Left lung (tissue), 10 donors: ENCODE measurements around the gene GLA. TPM values are rescaled to one million over a fixed set of nuclear protein-coding genes. Genes with fewer than 3 reads are reported as not detected.

ENCODE experiments used
- ATAC-seq: fragments of 200-7000 bp; cut with Tn5 transposase; one replicate; pipeline ENCODE4 v1.9.1; 2020; ENCODE audit warnings: moderate library complexity
- DNase-seq, 4 donors: peaks; one replicate each; pipeline ENCODE4 v3.0.0-alpha.2; 2013 to 2020
- H3K27ac ChIP-seq, 2 donors: fragments of 200-600 bp; sonication (generic) in 1 of 2; one replicate each; pipeline versions ENCODE4 v1.5.0 to v1.8.0; 2020 to 2021
- H3K27me3 ChIP-seq, 2 donors: fragments of 200-600 bp; sonication (generic) in 1 of 2; one replicate each; pipeline versions ENCODE4 v1.5.0 to v1.8.0; 2020 to 2021
- H3K36me3 ChIP-seq, 2 donors: fragments of 200-600 bp; sonication (generic) in 1 of 2; one replicate each; pipeline versions ENCODE4 v1.5.0 to v1.8.0; 2020 to 2021
- H3K4me1 ChIP-seq, 2 donors: fragments of 200-600 bp; one replicate each; pipeline ENCODE4 v1.8.0; 2021
- H3K4me3 ChIP-seq, 2 donors: fragments of 200-600 bp; sonication (generic) in 1 of 2; one replicate each; pipeline versions ENCODE4 v1.5.0 to v1.8.0; 2020 to 2021; ENCODE audit warnings: mild to moderate bottlenecking in 1 of 2
- H3K9me3 ChIP-seq, 2 donors: fragments of 200-600 bp; sonication (generic) in 1 of 2; one replicate each; pipeline versions ENCODE4 v1.5.0 to v1.8.0; 2020 to 2021
- CTCF ChIP-seq, 2 donors: fragments of 200-600 bp; sonication (generic) in 1 of 2; IDR thresholded peaks; one replicate each; pipeline versions ENCODE4 v1.5.0 to v1.8.0; 2021; ENCODE audit warnings: antibody characterized with exemption in 2 of 2
- intact Hi-C, 2 donors: fragments of 100-400 bp; cut with DNase I; formaldehyde crosslinking; loops; one replicate each; pipeline versions ENCODE4 v1.11.2 to v1.14.2; 2022
- polyA plus RNA-seq, 6 donors: library from polyadenylated mRNA; unstranded; fragments of 120-200 nt; gene quantifications; one replicate each; pipeline ENCODE4 v1.2.1, GENCODE V29; 2013; ENCODE audit not compliant: insufficient read length in 6 of 6
- total RNA-seq, 2 donors: library from RNA; stranded (reverse); fragmentation: NEBNext Ultra II Directional; extraction: Animal tissue kit (Norgen Biotek cat#: 25700); gene quantifications; one replicate each; pipeline ENCODE4 v1.2.1, GENCODE V29; 2021
- donor health status: DM: no; HTN: yes; CAD: no.
- donor health status: DM: no; HTN: no; CAD: no.

Gene GLA
- total and polyA plus RNA-seq, 8 donors, result 26.2 to 57.7 (median 28.7) TPM

DNA sequence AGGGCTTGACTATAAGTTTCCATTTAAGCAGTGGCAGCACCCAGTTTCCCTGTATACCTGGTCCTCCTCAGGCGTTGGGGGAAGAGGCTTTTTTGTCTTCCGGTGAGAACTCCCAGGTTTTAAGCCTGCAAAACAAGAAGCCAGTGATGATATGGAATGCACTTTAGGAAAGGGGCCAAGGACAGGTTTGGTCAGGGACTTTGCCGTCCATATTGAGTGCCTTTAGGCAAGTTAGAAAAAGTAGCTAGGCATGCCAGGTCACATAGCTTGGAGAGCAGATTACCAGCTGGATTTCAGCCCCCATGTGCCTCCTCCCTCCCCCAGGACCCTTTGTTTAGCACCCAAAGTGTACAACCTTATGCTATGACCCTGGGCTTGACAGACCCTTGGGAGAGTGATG, 45.6 kb downstream of the GLA start:
- no peak for ATAC-seq
- intact Hi-C loops, result no loop called here
- no peak for TF ChIP-seq CTCF (IDR thresholded peaks at IDR 0.05)

GRCh38 chrX:101360390-101360789, 47.3 kb downstream of the GLA start:
- DNase-seq (no peak), ATAC-seq (no peak)
- Histone ChIP-seq H3K9me3 (no peaks in the 10 kb centered on the region), H3K4me1 (no peaks in the 10 kb centered on the region), H3K4me3 (no peak overlapping the region), H3K27ac (no peak overlapping the region), H3K27me3 (no peaks in the 10 kb centered on the region), H3K36me3 (peaks cover 0 to 18% of the 10 kb centered on the region in 2 donors)
- no peak for TF ChIP-seq CTCF (IDR thresholded peaks at IDR 0.05)
- intact Hi-C loops, result no loop called here

More for the DNA sequence above, 45.6 kb downstream of the GLA start:
- Histone ChIP-seq H3K9me3 (no peaks in the 10 kb centered on the region), H3K27me3 (no peaks in the 10 kb centered on the region), H3K4me1 (no peaks in the 10 kb centered on the region), H3K4me3 (no peak overlapping the region), H3K27ac (no peak overlapping the region), H3K36me3 (peaks cover 0 to 18% of the 10 kb centered on the region in 2 donors)
- no peak for DNase-seq

DNA sequence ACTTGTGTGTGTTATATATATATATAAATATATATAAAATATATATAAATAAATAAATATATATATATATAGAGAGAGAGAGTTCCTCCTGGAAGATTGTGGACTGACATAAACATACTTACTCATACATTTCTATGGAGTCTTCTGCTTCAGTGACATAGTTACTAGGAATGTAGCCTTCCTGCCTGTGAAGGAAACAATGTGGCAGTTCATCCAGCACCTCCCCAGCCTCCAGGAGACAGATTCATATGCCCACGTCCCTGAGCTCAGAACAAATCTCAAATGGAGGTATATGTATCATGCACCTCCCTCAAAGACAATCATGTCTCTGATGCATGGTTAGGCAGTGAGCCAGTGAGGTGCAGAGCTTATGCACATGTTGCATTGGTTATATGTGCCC, 47.8 kb downstream of the GLA start:
- Histone ChIP-seq H3K27me3 (no peaks in the 10 kb centered on the region), H3K27ac (no peak overlapping the region), H3K36me3 (peaks cover 0 to 18% of the 10 kb centered on the region in 2 donors), H3K9me3 (no peaks in the 10 kb centered on the region), H3K4me1 (no peaks in the 10 kb centered on the region), H3K4me3 (no peak overlapping the region)
- ATAC-seq (no peak), DNase-seq (no peak)
- intact Hi-C loops, result no loop called here
- TF ChIP-seq CTCF (IDR thresholded peaks at IDR 0.05), result no peak

DNA sequence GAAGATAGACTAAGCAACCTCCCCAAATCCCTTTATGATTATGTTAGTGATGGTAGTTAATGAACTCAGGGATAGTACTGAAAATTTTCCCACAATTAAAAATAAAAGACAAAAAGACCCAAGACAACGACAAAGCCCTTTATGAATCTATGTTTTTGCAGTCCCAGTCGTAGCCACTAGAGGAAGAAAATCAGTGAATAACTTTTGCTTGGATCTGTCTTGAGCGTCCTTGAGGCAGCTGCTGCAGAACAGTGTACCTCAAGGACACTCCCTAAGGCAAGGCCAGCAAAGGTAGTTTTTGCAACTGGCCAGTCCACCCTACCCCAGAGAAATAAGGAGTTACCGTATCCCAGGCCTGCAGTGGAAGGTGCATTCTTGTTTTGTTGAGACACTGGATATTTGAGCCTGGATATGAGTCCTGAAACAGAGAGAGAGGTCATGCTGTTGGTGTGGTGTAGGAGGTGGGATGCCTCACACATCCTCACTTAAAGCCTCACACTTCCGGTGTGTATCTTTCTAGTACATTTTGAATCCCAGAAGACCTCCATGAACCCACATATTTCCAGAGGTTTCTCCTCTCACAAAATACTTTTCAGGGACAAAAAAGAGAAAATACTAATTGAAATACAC, 50.4 kb downstream of the GLA start:
- Histone ChIP-seq H3K27me3 (no peaks in the 10 kb centered on the region), H3K4me1 (no peaks in the 10 kb centered on the region), H3K9me3 (no peaks in the 10 kb centered on the region), H3K27ac (no peak overlapping the region), H3K4me3 (no peak overlapping the region), H3K36me3 (peaks cover 0 to 25% of the 10 kb centered on the region in 2 donors)
- intact Hi-C loops, result no loop called here
- DNase-seq, result no peak
- ATAC-seq, result no peak
- no peak for TF ChIP-seq CTCF (IDR thresholded peaks at IDR 0.05)

- no peak for ATAC-seq
Observed at GRCh38 chrX:101349193-101349562, 58.5 kb downstream of the GLA start.

More at GRCh38 chrX:101349193-101349562, 58.5 kb downstream of the GLA start:
- no peak for DNase-seq
- H3K36me3 ChIP-seq, result peaks cover 0 to 18% of the 10 kb centered on the region in 2 donors
- no peaks in the 10 kb centered on the region for H3K27me3 ChIP-seq
- peak overlapping the region in 1 of 2 donors; percentile 81 for H3K27ac ChIP-seq
- H3K4me3 ChIP-seq, result peak overlapping the region; percentile 42 to 54
- no peak for TF ChIP-seq CTCF (IDR thresholded peaks at IDR 0.05)
- no peaks in the 10 kb centered on the region for H3K9me3 ChIP-seq
- intact Hi-C loops, result no loop called here
- peaks cover 0 to 2% of the 10 kb centered on the region in 2 donors for H3K4me1 ChIP-seq
